H1 (cell line): ENCODE data around the gene THOC5. TPM values are rescaled to one million over a fixed set of nuclear protein-coding genes. Genes with fewer than 3 reads are reported as not detected.

Experiments used
- CTCF ChIA-PET: fragments of 300-600 bp; sonication (Branson Sonifier 250); formaldehyde crosslinking; loops from one replicate; lab custom pipeline; 2021; ENCODE audit not compliant: partially characterized antibody; lab: Charles Lee
- POLR2A ChIA-PET: fragments of 300-600 bp; sonication (Branson Sonifier 250); formaldehyde crosslinking; loops from one replicate; lab custom pipeline; 2021; ENCODE audit warnings: inconsistent platforms; ENCODE audit not compliant: partially characterized antibody; lab: Charles Lee
- DNase-seq, 2 experiments: peaks; one replicate each; pipeline versions ENCODE4 v3.0.0 to v3.0.0-alpha.2; 2010 to 2022; ENCODE audit warnings: low spot score in 2 of 2, low read depth in 1 of 2, mixed read lengths in 1 of 2
- FAIRE-seq: peaks from 2 replicates; lab custom pipeline; 2011; peaks lifted over from hg19 to GRCh38; lab: Jason Lieb, UNC
- H2AFZ ChIP-seq: 2 replicates; pipeline ENCODE4 v1.8.1; 2012; ENCODE audit warnings: low read length, inconsistent platforms
- H2AK5ac ChIP-seq: 2 replicates; pipeline ENCODE4 v1.6.1; 2013; ENCODE audit warnings: low read depth, low read length
- H2BK120ac ChIP-seq: replicated peaks from 2 replicates; pipeline ENCODE3; 2013; ENCODE audit warnings: low read depth, low read length, inconsistent platforms
- H2BK12ac ChIP-seq: 2 replicates; pipeline ENCODE4 v1.6.1; 2013; ENCODE audit warnings: low read depth, low read length
- H2BK15ac ChIP-seq: 2 replicates; pipeline ENCODE4 v1.6.1; 2013; ENCODE audit warnings: low read length
- H2BK20ac ChIP-seq: 2 replicates; pipeline ENCODE4 v1.6.1; 2013; ENCODE audit warnings: low read length
- H2BK5ac ChIP-seq: 2 replicates; pipeline ENCODE4 v1.6.1; 2013; ENCODE audit warnings: low read depth, low read length
- H3K14ac ChIP-seq: 2 replicates; pipeline ENCODE4 v1.6.1; 2013; ENCODE audit warnings: inconsistent platforms; ENCODE audit not compliant: insufficient read length
- H3K18ac ChIP-seq: 2 replicates; pipeline ENCODE4 v1.6.1; 2013; ENCODE audit warnings: low read length; ENCODE audit errors: extremely low read depth
- H3K23ac ChIP-seq: 2 replicates; pipeline ENCODE4 v1.6.1; 2013; ENCODE audit warnings: inconsistent platforms; ENCODE audit not compliant: insufficient read length
- H3K23me2 ChIP-seq: 2 replicates; pipeline ENCODE4 v1.6.1; 2013; ENCODE audit warnings: low read depth, low read length
- H3K27ac ChIP-seq: 2 replicates; pipeline ENCODE4 v1.6.1; 2011; ENCODE audit warnings: low read depth, low read length, inconsistent platforms
- H3K27me3 ChIP-seq, 4 experiments: replicated peaks in 1 of 4; 1 replicate in 1 of 4; 2 replicates in 3 of 4; pipeline versions ENCODE4 v1.6.1 to v1.8.1; 2011 to 2013; ENCODE audit warnings: low read length in 3 of 4, mild to moderate bottlenecking in 3 of 4, inconsistent platforms in 2 of 4, mixed read lengths in 2 of 4, moderate library complexity in 1 of 4; ENCODE audit not compliant: control insufficient read depth in 3 of 4, insufficient read depth in 3 of 4; ENCODE audit errors: extremely low read depth in 1 of 4
- H3K36me3 ChIP-seq, 4 experiments: 2 replicates each; pipeline versions ENCODE4 v1.6.1 to v1.8.1; 2011 to 2013; ENCODE audit warnings: mild to moderate bottlenecking in 4 of 4, low read length in 3 of 4, moderate library complexity in 2 of 4, control low read depth in 1 of 4, inconsistent platforms in 1 of 4; ENCODE audit not compliant: insufficient read depth in 4 of 4, control insufficient read depth in 2 of 4
- H3K4ac ChIP-seq: replicated peaks from 2 replicates; pipeline ENCODE3; 2013; ENCODE audit warnings: low read length, low read depth, mixed read lengths, inconsistent platforms; ENCODE audit not compliant: insufficient read length
- H3K4me1 ChIP-seq, 4 experiments: replicated peaks in 1 of 4; 1 replicate in 1 of 4; 2 replicates in 3 of 4; pipeline versions ENCODE4 v1.6.1 to v1.8.1; 2011 to 2013; ENCODE audit warnings: low read length in 3 of 4, inconsistent platforms in 2 of 4, mixed read lengths in 1 of 4; ENCODE audit not compliant: insufficient read depth in 4 of 4, control insufficient read depth in 3 of 4
- H3K4me2 ChIP-seq, 2 experiments: 2 replicates each; pipeline versions ENCODE4 v1.6.1 to v1.8.1; 2011 to 2013; ENCODE audit warnings: low read depth in 2 of 2, low read length in 2 of 2, control low read depth in 1 of 2, inconsistent platforms in 1 of 2, mild to moderate bottlenecking in 1 of 2; ENCODE audit not compliant: insufficient read depth in 1 of 2
- H3K4me3 ChIP-seq, 4 experiments: fragments of 200-600, 300-600 bp in 1 of 4; sonication (generic), shearing (Covaris generic), sonication (Bioruptor Twin) in 1 of 4; 2 replicates each; pipeline versions ENCODE4 v1.5.1 to v1.8.1; 2011 to 2016; ENCODE audit warnings: low read length in 4 of 4, low read depth in 3 of 4, control low read depth in 2 of 4, inconsistent platforms in 2 of 4, mild to moderate bottlenecking in 2 of 4, mixed read lengths in 1 of 4, moderate library complexity in 1 of 4; ENCODE audit not compliant: insufficient read depth in 2 of 4; ENCODE audit errors: extremely low read depth in 1 of 4
- H3K56ac ChIP-seq: replicated peaks from 2 replicates; pipeline ENCODE3; 2013; ENCODE audit warnings: low read depth, mild to moderate bottlenecking, mixed read lengths, low read length, inconsistent platforms; ENCODE audit not compliant: insufficient read length
- H3K79me1 ChIP-seq: 2 replicates; pipeline ENCODE4 v1.6.1; 2013; ENCODE audit warnings: low read depth, low read length, control low read depth
- H3K79me2 ChIP-seq, 2 experiments: 2 replicates each; pipeline versions ENCODE4 v1.6.1 to v1.8.1; 2012 to 2013; ENCODE audit warnings: low read length in 2 of 2, mild to moderate bottlenecking in 2 of 2, inconsistent platforms in 1 of 2; ENCODE audit not compliant: insufficient read depth in 2 of 2, control insufficient read depth in 1 of 2
- H3K9ac ChIP-seq, 4 experiments: replicated peaks in 1 of 4; 1 replicate in 1 of 4; 2 replicates in 3 of 4; pipeline versions ENCODE4 v1.6.1 to v1.8.1; 2011 to 2013; ENCODE audit warnings: low read depth in 3 of 4, low read length in 3 of 4, control low read depth in 2 of 4, mild to moderate bottlenecking in 2 of 4, moderate library complexity in 2 of 4, inconsistent platforms in 1 of 4; ENCODE audit errors: extremely low read depth in 1 of 4
- H3K9me3 ChIP-seq, 2 experiments: 2 replicates each; pipeline versions ENCODE4 v1.6.1 to v1.8.1; 2012 to 2013; ENCODE audit warnings: mild to moderate bottlenecking in 2 of 2, moderate library complexity in 2 of 2, control low read depth in 1 of 2, inconsistent platforms in 1 of 2, low read depth in 1 of 2, low read length in 1 of 2, mixed read lengths in 1 of 2; ENCODE audit not compliant: insufficient read depth in 2 of 2
- H4K20me1 ChIP-seq, 2 experiments: replicated peaks in 1 of 2; 2 replicates each; pipeline versions ENCODE3 to v1.8.1; 2011 to 2013; ENCODE audit warnings: inconsistent platforms in 2 of 2, low read length in 2 of 2, mild to moderate bottlenecking in 1 of 2; ENCODE audit not compliant: insufficient read depth in 2 of 2, control insufficient read depth in 1 of 2
- H4K5ac ChIP-seq: 2 replicates; pipeline ENCODE4 v1.6.1; 2013; ENCODE audit warnings: low read length, low read depth, mixed read lengths, inconsistent platforms; ENCODE audit not compliant: insufficient read length
- H4K8ac ChIP-seq: 2 replicates; pipeline ENCODE4 v1.8.0; 2013; ENCODE audit warnings: mild to moderate bottlenecking, moderate library complexity, low read length, inconsistent platforms; ENCODE audit not compliant: insufficient read depth; ENCODE audit errors: extremely low read depth
- H4K91ac ChIP-seq: replicated peaks from 2 replicates; pipeline ENCODE3; 2013; ENCODE audit warnings: low read length, mixed read lengths, inconsistent platforms; ENCODE audit not compliant: insufficient read length
- ASH2L ChIP-seq: fragments of 200-600, 300-600 bp; sonication (generic); IDR thresholded peaks from one replicate; pipeline ENCODE4 v1.7.1; 2017; ENCODE audit warnings: low read length
- CTBP2 ChIP-seq: IDR thresholded peaks from 2 replicates; pipeline ENCODE4 v1.7.0; 2011; ENCODE audit warnings: borderline replicate concordance, mild to moderate bottlenecking, moderate library complexity, mixed read lengths, low read length; ENCODE audit not compliant: insufficient read depth, insufficient read length
- RAD21 ChIP-seq, 2 experiments: IDR thresholded peaks in 1 of 2; conservative IDR thresholded peaks in 1 of 2; 2 replicates each; pipeline ENCODE4 v1.6.1; 2011; ENCODE audit warnings: low read depth in 2 of 2, low read length in 2 of 2, improper control_type of control experiment in 1 of 2, inconsistent platforms in 1 of 2, mild to moderate bottlenecking in 1 of 2, moderate library complexity in 1 of 2
- WGBS, 2 experiments: shearing (Covaris generic) in 1 of 2; methylation state at CpG; one replicate each; pipeline versions ENCODE4 v1.1.6 to v1.1.7; 2013 to 2015; ENCODE audit warnings: low lambda C conversion rate in 2 of 2, mixed read lengths in 2 of 2, inconsistent platforms in 1 of 2, low coverage in 1 of 2, missing lambda C conversion rate in 1 of 2; ENCODE audit not compliant: insufficient replicate concordance in 2 of 2, insufficient coverage in 1 of 2, insufficient read length in 1 of 2; ENCODE audit errors: extremely low coverage in 1 of 2, missing lambda C conversion rate in 1 of 2; 5-methylcytosine and 5-hydroxymethylcytosine counted together
- polyA plus RNA-seq, 7 experiments: library from polyadenylated mRNA; depleted of rRNA in 3 of 7; stranded (reverse) in 5 of 7; unstranded in 2 of 7; fragments of >200 nt in 5 of 7; fragments of 200-250 nt in 2 of 7; gene quantifications; 1 replicate in 5 of 7; 2 replicates in 1 of 7; 4 replicates in 1 of 7; pipeline versions ENCODE4 v1.2.1 to v1.2.3, GENCODE V29; 2011 to 2013; ENCODE audit warnings: missing spikeins in 2 of 7, mixed read lengths in 2 of 7
- total RNA-seq: library from RNA; stranded (reverse); fragmentation: NEBNext Ultra II Directional; extraction: Animal tissue kit (Norgen Biotek cat#: 25700); gene quantifications from 2 replicates; pipeline ENCODE4 v1.2.1, GENCODE V29; 2021

Gene THOC5
- total and polyA plus RNA-seq, 2 of the 8 experiments (the other 6 are each of a cell fraction or from before 2014, with no cell fraction given), result 27.7 to 65.7 TPM

- no peak overlapping the region for H4K91ac ChIP-seq
- CTCF ChIA-PET, result interaction anchor here (0.8 to 4.7 kb wide), 6 partner anchors 12 to 130 kb away, joined by 3 to 38 read pairs (median 10); no protein-coding TSS in a partner anchor
- TF ChIP-seq ASH2L (no peak), CTBP2 (no peak), RAD21 (IDR thresholded peaks at IDR 0.05 in 1 of 2, conservative IDR thresholded peaks at IDR 0.05 in 1 of 2; ENCODE audit: low read depth in 2 of 2, low read length in 2 of 2) (no peak)
These were observed 34.6 kb upstream of the THOC5 start for GRCh38 chr22:29587938-29588699.

More at GRCh38 chr22:29587938-29588699, 34.6 kb upstream of the THOC5 start:
- H3K4me1 ChIP-seq, result no peaks in the 10 kb centered on the region
- no peaks in the 10 kb centered on the region for H3K36me3 ChIP-seq
- H3K4ac ChIP-seq, result no peak overlapping the region
- no peaks in the 10 kb centered on the region for H3K23me2 ChIP-seq
- POLR2A ChIA-PET, result interaction anchor here (0.7 to 3.2 kb wide), 5 partner anchors 8 to 34 kb away, joined by 3 to 11 read pairs (median 3); no protein-coding TSS in a partner anchor
- FAIRE-seq (no peak), DNase-seq (no peak)
- no peak overlapping the region for H2BK20ac ChIP-seq
- no peaks in the 10 kb centered on the region for H3K79me2 ChIP-seq
- H3K27ac ChIP-seq, result no peak overlapping the region
- H3K79me1 ChIP-seq, result no peaks in the 10 kb centered on the region
- no peaks in the 10 kb centered on the region for H4K20me1 ChIP-seq
- H3K4me3 ChIP-seq, result no peak overlapping the region
- no peak overlapping the region for H3K18ac ChIP-seq
- no peak overlapping the region for H3K56ac ChIP-seq
- H2BK5ac ChIP-seq, result no peak overlapping the region
- no peak overlapping the region for H2BK12ac ChIP-seq
- no peak overlapping the region for H3K14ac ChIP-seq
- H2BK15ac ChIP-seq, result no peak overlapping the region
- no peak overlapping the region for H4K8ac ChIP-seq
- H4K5ac ChIP-seq, result no peak overlapping the region
- no peaks in the 10 kb centered on the region for H3K9me3 ChIP-seq
- H2BK120ac ChIP-seq, result no peak overlapping the region
- WGBS, 2 experiments, result 91% methylated on average over 9 of the region's 9 CpGs; no CpG with 5 or more reads in 1 of the 2 experiments
- H3K4me2 ChIP-seq, result no peak overlapping the region
- no peak overlapping the region for H3K9ac ChIP-seq
- H3K23ac ChIP-seq, result no peak overlapping the region
- no peak overlapping the region for H2AFZ ChIP-seq
- no peaks in the 10 kb centered on the region for H3K27me3 ChIP-seq
- 0 out of 2 replicates have a peak overlapping the region, but pooled peaks have one; percentile 13 for H2AK5ac ChIP-seq
